Hematopoietic multipotent progenitor cell treated with erythropoietin and hydrocortisone succinate and interleukin-3 and kit ligand, for 17 days (in vitro differentiated cells): Measurements from ENCODE around the gene ENAM.
"Not testable (repeated sequence)": the region's sequence is repeated elsewhere in the genome, so short reads cannot be mapped to it uniquely, and the experiment has no call there.

ENCODE experiments used
- DNase-seq: peaks from one replicate; pipeline ENCODE4 v3.0.0-alpha.2; 2015; ENCODE audit warnings: low spot score

ENAM gene

GRCh38 chr4:70676554-70677090, 48.1 kb downstream of the ENAM start:
- no peak for DNase-seq

DNA sequence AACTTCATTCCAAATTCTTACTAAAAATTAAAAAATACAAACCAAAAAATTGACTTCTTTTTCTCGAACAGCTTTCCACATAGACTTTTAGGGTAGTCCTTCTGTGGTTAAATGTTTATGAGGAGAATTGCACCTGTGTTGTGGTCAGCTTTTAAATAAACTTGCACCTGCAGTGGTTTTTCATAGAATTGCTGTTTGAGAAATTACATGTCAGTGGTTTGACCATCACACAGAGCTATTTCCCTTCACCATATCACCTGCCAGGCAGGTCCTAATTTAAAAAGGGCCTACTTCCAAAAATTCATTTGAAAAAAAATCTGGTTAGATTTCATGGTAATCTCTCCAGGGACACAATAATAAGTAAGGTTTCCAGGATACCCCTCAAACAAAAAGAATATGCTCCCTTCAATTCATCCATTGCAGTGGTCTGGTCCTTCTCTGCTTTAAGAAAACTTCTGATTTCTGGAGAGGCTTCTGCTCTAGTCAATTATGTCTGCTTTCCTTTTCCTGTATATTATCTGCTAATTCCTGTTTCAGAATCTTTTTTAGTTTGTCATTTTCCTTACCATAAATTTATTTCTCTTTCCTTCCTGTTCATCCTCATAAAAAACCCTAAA, 49.9 kb downstream of the ENAM start:
- no peak for DNase-seq

GRCh38 chr4:70680934-70681333, 52.4 kb downstream of the ENAM start:
- DNase-seq = no peak

DNA sequence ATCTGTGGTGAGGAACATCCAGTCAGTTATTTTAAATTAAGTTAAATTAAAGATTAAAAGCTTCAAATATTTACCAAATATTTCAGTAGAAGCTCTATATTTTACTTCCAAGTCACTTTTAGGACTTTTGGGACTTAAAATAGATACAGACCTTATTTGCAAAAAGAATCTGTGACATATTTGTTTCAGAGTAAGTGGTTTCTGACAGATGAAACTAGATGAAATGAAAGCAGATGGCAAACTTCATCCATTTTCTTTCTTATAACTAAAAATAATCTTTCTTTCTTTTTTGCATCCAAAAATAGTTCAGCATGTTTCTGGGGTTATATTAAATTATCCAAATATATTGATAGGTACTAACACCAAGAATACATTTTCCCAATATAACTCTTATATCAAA, 53.2 kb downstream of the ENAM start:
- no peak for DNase-seq

DNA sequence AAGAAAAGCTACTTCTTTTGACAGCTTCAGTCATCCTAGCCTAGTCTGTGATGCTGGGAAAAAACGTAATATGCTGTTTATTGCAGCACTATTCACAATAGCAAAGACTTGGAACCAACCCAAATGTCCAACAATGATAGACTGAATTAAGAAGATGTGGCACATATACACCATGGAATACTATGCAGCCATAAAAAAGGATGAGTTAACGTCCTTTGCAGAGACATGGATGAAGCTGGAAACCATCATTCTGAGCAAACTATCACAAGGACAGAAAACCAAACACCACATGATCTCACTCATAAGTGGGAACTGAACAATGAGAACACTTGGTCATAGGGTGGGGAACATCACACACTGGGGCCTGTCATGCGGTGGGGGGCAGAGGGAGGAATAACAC, 53.6 kb downstream of the ENAM start:
- DNase-seq = not testable (repeated sequence)

DNA sequence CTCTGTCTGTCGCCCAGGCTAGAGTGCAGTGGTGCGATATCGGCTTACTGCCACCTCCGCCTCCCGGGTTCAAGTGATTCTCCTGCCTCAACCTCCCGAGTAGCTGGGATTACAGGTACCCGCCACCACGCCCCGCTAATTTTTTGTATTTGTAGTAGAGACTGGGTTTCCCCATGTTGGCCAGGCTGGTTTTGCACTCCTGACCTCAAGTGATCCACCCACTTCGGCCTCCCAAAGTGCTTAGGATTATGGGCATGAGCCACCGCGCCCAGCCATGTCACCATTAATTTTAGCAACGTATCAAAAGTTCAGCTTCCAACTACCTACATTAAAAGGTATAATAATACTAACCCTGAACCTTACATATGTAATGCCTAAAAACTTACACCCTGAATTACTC, 58.8 kb downstream of the ENAM start:
- DNase-seq = no peak

DNA sequence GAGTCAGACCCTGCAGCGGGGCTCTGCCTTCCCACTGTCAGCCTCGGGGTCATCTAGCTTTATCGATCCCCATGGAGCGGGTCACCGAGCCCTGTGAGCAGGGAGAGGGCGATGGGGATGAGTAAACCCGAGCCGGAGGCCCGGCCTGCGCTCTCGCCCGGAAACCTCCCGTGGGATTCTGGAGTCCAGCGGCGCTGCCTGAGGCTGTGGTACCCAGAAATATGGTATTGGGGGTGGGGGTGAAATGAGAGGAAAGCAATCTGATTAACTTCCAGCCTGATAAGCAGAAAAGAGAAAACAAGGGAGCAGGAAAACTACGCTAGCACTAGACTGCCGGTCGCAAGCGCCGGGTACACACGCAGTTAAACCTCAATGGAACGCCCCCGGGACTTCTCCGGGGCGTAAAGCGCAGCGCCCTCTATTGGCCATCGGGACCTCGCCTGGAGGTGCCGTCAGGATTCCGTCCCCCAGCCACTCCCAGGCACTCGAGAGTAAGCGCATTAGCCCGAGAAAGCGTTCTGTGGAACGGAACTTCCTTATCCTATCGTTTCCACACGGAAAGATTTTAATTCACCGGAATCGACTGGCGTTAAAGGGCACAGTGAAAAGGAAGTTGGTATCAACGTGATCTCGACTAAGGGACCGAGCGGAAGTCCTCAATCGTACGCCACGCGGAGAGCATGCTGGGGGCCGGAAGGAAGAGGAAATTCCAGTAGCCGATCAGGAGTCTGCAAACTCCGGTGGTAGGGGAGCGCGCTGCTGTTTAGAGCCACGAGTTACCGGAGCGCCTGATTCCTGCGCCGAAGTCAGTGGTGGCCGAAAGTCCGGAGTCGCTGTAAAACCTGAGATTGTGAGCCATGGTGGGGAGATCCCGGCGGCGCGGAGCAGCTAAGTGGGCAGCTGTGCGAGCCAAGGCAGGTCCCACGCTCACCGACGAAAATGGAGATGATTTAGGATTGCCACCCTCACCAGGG, 59.6 kb downstream of the ENAM start, which contains the start of gene UTP3:
Gene UTP3 (plus strand): TSS at position 712 of the 974 bp plus-strand sequence. CDS start 146 bp downstream, at position 858.
- peak; percentile 94 for DNase-seq

DNA sequence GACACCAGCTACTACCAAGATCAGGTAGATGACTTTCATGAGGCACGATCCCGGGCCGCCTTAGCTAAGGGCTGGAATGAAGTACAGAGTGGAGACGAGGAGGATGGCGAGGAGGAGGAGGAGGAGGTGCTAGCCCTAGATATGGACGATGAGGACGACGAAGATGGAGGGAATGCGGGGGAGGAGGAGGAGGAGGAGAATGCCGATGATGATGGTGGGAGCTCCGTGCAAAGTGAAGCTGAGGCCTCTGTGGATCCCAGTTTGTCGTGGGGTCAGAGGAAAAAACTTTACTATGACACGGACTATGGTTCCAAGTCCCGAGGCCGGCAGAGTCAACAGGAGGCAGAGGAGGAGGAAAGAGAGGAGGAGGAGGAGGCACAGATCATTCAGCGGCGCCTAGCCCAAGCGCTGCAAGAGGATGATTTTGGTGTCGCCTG, 60.3 kb downstream of the ENAM start:
- DNase-seq = no peak

GRCh38 chr4:70691661-70692060, 63.1 kb downstream of the ENAM start:
- DNase-seq = no peak

DNA sequence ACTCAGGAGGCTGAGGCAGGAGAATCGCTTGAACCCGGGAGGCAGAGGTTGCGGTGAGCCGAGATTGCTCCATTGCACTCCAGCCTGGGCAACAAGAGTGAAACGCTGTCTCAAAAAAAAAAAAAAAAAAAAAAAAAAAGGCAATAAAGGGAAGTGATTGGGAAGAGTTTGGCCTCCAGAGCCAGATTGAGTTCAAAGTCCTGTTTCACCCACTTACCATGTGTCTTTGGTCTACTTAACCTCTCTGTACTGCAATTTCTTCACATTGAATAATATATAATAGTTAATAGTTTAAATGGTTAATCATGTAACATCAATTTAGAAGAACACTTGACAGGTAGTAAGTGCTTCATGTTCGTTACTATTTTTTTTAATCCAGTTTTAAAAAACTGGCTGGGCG, 66.1 kb downstream of the ENAM start:
- not testable (repeated sequence) for DNase-seq
